Measurements from ENCODE around the gene TAF1C. TPM values are rescaled to one million over a fixed set of nuclear protein-coding genes. Genes with fewer than 3 reads are reported as not detected.

The TAF1C gene
- total and polyA plus RNA-seq, 2 of the 4 experiments (the other 2 are of a cell fraction), result 7.3 to 35.5 TPM

DNA sequence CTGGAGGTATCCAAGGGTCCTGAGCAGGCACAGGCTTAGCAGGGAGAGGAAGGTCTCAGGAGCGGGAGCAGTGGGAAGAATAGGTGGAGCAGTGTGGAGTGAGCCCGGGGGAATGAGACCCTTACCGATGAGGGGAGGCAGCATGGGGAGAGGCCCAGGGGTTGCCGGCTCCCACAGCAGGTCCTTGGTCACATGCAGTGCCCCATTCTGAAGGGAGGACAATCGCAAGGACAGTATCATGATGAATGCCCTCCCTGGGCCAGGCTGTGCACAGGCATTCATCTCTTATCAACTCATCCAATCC lies 3.3 kb downstream of the TAF1C start:
- Histone ChIP-seq H3K4me2 (ENCODE audit: low read depth, low read length) (no peak overlapping the region), H4K5ac (ENCODE audit: low read depth, low read length) (no peak overlapping the region), H4K20me1 (ENCODE audit: insufficient read depth, low read length) (peaks cover 9% of the 10 kb centered on the region; the same call in 1 of the 2 replicates), H3K36me3 (ENCODE audit: control insufficient read depth, insufficient read depth, low read length) (peaks cover 51% of the 10 kb centered on the region), H2BK5ac (ENCODE audit: low read depth, low read length, poor library complexity, severe bottlenecking) (no peak overlapping the region), H3K4ac (ENCODE audit: low read depth, low read length) (no peak overlapping the region), H3K4me3 (ENCODE audit: insufficient read depth, low read depth, low read length) (no peak overlapping the region), H3K23ac (ENCODE audit: low read depth, low read length) (no peak overlapping the region), H2BK120ac (ENCODE audit: low read depth, low read length) (no peak overlapping the region), H2AFZ (replicated peaks; ENCODE audit: low read length, poor library complexity) (no peak overlapping the region), H3K4me1 (ENCODE audit: control insufficient read depth, insufficient read depth, low read length) (peaks cover 3% of the 10 kb centered on the region), H3K18ac (ENCODE audit: low read depth, low read length) (no peak overlapping the region), H2BK20ac (ENCODE audit: low read depth, low read length) (no peak overlapping the region), H2AK5ac (ENCODE audit: low read depth, low read length) (no peak overlapping the region), H2AK9ac (replicated peaks; ENCODE audit: low read depth, low read length, poor library complexity) (no peak overlapping the region), H4K8ac (ENCODE audit: low read depth in 2 of 2, low read length in 2 of 2) (no peak overlapping the region), H3K27me3 (ENCODE audit: control insufficient read depth, insufficient read depth, low read length) (no peaks in the 10 kb centered on the region), H3K56ac (ENCODE audit: extremely low read depth, insufficient read depth, low read length) (no peak overlapping the region), H4K91ac (ENCODE audit: insufficient read depth, low read depth, low read length) (no peak overlapping the region), H3K14ac (replicated peaks; ENCODE audit: low read depth, low read length) (no peak overlapping the region), H3K79me1 (ENCODE audit: low read depth in 1 of 2, low read length in 2 of 2) (peaks cover 16 to 48% of the 10 kb centered on the region in 2 experiments), H3K9ac (ENCODE audit: low read depth, low read length) (no peak overlapping the region), H3K27ac (ENCODE audit: insufficient read depth, low read length) (no peak overlapping the region), H3K9me3 (ENCODE audit: control insufficient read depth, insufficient read depth, low read length) (no peaks in the 10 kb centered on the region), H2BK15ac (ENCODE audit: low read depth, low read length) (no peak overlapping the region), H3K9me1 (ENCODE audit: insufficient read depth, low read length) (peaks cover 6% of the 10 kb centered on the region; the same call in 1 of the 2 replicates)
- TF ChIP-seq RCOR1 (IDR thresholded peaks at IDR 0.05; ENCODE audit: insufficient replicate concordance, low read length), result no peak
- no peak for TF ChIP-seq MXI1 (IDR thresholded peaks at IDR 0.05; ENCODE audit: borderline replicate concordance, low read depth, low read length)
- no peak for TF ChIP-seq SMC3 (IDR thresholded peaks at IDR 0.05; ENCODE audit: low read depth, low read length)
- no peak for TF ChIP-seq RAD21 (IDR thresholded peaks at IDR 0.05; ENCODE audit: low read length)
- TF ChIP-seq MAZ (IDR thresholded peaks at IDR 0.05; ENCODE audit: borderline replicate concordance, low read depth, low read length), result no peak
- TF ChIP-seq, protein P1, sequence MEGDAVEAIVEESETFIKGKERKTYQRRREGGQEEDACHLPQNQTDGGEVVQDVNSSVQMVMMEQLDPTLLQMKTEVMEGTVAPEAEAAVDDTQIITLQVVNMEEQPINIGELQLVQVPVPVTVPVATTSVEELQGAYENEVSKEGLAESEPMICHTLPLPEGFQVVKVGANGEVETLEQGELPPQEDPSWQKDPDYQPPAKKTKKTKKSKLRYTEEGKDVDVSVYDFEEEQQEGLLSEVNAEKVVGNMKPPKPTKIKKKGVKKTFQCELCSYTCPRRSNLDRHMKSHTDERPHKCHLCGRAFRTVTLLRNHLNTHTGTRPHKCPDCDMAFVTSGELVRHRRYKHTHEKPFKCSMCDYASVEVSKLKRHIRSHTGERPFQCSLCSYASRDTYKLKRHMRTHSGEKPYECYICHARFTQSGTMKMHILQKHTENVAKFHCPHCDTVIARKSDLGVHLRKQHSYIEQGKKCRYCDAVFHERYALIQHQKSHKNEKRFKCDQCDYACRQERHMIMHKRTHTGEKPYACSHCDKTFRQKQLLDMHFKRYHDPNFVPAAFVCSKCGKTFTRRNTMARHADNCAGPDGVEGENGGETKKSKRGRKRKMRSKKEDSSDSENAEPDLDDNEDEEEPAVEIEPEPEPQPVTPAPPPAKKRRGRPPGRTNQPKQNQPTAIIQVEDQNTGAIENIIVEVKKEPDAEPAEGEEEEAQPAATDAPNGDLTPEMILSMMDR (conservative IDR thresholded peaks at IDR 0.05; ENCODE audit: low read depth, low read length), result no peak
- no peak for TF ChIP-seq BHLHE40 (IDR thresholded peaks at IDR 0.05; ENCODE audit: low read depth, low read length)
- no peak for TF ChIP-seq POLR2A (IDR thresholded peaks at IDR 0.05; ENCODE audit: low read depth, low read length)
- no peak for TF ChIP-seq CEBPB (IDR thresholded peaks at IDR 0.05; ENCODE audit: low read depth, low read length)
- TF ChIP-seq MAFK (IDR thresholded peaks at IDR 0.05; ENCODE audit: low read depth, low read length), result no peak
- no peak for TF ChIP-seq RFX5 (IDR thresholded peaks at IDR 0.05; ENCODE audit: low read depth, low read length)
- no peak for TF ChIP-seq USF2 (IDR thresholded peaks at IDR 0.05; ENCODE audit: low read depth, low read length)
- TF ChIP-seq NFE2L2 (IDR thresholded peaks at IDR 0.05; ENCODE audit: low read depth, low read length), result no peak
- TF ChIP-seq, protein P2, sequence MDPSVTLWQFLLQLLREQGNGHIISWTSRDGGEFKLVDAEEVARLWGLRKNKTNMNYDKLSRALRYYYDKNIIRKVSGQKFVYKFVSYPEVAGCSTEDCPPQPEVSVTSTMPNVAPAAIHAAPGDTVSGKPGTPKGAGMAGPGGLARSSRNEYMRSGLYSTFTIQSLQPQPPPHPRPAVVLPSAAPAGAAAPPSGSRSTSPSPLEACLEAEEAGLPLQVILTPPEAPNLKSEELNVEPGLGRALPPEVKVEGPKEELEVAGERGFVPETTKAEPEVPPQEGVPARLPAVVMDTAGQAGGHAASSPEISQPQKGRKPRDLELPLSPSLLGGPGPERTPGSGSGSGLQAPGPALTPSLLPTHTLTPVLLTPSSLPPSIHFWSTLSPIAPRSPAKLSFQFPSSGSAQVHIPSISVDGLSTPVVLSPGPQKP (IDR thresholded peaks at IDR 0.05; ENCODE audit: borderline replicate concordance, low read depth, low read length), result no peak
- no peak for TF ChIP-seq FOS (IDR thresholded peaks at IDR 0.05; ENCODE audit: low read depth, low read length)
- TF ChIP-seq CHD1 (IDR thresholded peaks at IDR 0.05; ENCODE audit: low read depth, low read length), result no peak
- no TSS peak for BruUV-seq (replicated peaks)
- in situ Hi-C loops (cut with MboI; ENCODE audit: low sequenced_read_pairs), result no loop called here
- dilution Hi-C loops (cut with HindIII; ENCODE audit: low sequenced_read_pairs, unreplicated experiment), result no loop called here
- 100% methylated on average over 1 of the region's 5 CpGs; no CpG with 5 or more reads in 1 of the 2 experiments for WGBS, 2 experiments (ENCODE audit: extremely low coverage in 2 of 2, insufficient read length in 1 of 2)
- intact Hi-C loops (cut with micrococcal nuclease), result no loop called here
- DNase-seq, result no peak
- ATAC-seq (ENCODE audit: low read depth), result no peak
- ChIA-PET POLR2A (ENCODE audit: unreplicated experiment) (no interaction called here), CTCF (no interaction called here)
